Peyer's patch (tissue), 4 donors: ENCODE measurements around the gene ZSWIM5.

ENCODE experiments used
- CTCF ChIP-seq, 6 experiments: fragments of 450-650 bp in 4 of 6; fragments of 200-600 bp in 2 of 6; sonication (generic) in 1 of 6; IDR thresholded peaks; one replicate each; pipeline ENCODE4 v1.5.1; 2017 to 2019; ENCODE audit warnings: antibody characterized with exemption in 6 of 6, mild to moderate bottlenecking in 3 of 6, moderate library complexity in 1 of 6
- POLR2A ChIP-seq, 2 donors: fragments of 450-650 bp; IDR thresholded peaks; one replicate each; pipeline ENCODE4 v1.5.1; 2017; ENCODE audit warnings: antibody characterized with exemption in 2 of 2, mild to moderate bottlenecking in 2 of 2, moderate library complexity in 2 of 2

DNA sequence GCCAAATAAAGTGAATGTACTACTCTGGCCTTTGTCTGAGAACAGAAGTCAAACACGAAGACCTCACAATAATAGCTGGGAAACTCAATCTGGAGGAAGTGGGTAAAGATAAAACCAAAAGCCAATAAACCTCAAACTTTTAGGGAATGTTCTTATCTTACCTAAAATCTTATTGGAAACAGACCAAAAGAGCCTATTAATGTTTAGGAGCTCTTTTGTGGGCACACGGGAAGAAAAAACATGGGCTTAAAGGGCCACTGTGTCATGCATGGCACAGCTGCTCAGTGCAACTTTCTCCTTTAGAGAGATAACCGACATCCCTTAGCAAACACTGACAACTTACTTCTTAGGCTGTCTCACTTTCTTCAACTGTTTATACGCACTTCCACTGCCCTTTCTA, 236.1 kb downstream of the ZSWIM5 start:
- TF ChIP-seq CTCF (IDR thresholded peaks at IDR 0.05) (no peak), POLR2A (IDR thresholded peaks at IDR 0.05) (no peak)
